CD4-positive, alpha-beta T cell treated with Interleukin-15 for 4 hours (primary cell): Measurements from ENCODE around the gene CARS1.

Experiments used
- DNase-seq: peaks from one replicate; pipeline ENCODE4 v3.0.0-alpha.2; 2020; ENCODE audit warnings: low spot score

CARS1 gene

GRCh38 chr11:3008746-3009336 lies 48.4 kb downstream of the CARS1 start:
- no peak for DNase-seq

- DNase-seq, result no peak
These were observed 49.7 kb downstream of the CARS1 start for GRCh38 chr11:3007404-3008010.

GRCh38 chr11:3006505-3007260 lies 50.5 kb downstream of the CARS1 start:
- DNase-seq, result no peak

- DNase-seq, result no peak
These were observed 52.7 kb downstream of the CARS1 start for GRCh38 chr11:3004481-3004880.

GRCh38 chr11:3003396-3004231 lies 53.6 kb downstream of the CARS1 start:
- no peak for DNase-seq

GRCh38 chr11:3002871-3003270 lies 54.4 kb downstream of the CARS1 start:
- DNase-seq, result no peak

GRCh38 chr11:3002351-3002861 lies 54.8 kb downstream of the CARS1 start:
- no peak for DNase-seq

- no peak for DNase-seq
These were observed 55.7 kb downstream of the CARS1 start for GRCh38 chr11:3001496-3001895.

- no peak for DNase-seq
These were observed 56.9 kb downstream of the CARS1 start for GRCh38 chr11:3000032-3000961.

GRCh38 chr11:2999464-2999998 lies 57.7 kb downstream of the CARS1 start:
- no peak for DNase-seq

- no peak for DNase-seq
These were observed 59.0 kb downstream of the CARS1 start for GRCh38 chr11:2998073-2998850.

- no peak for DNase-seq
These were observed 59.8 kb downstream of the CARS1 start for GRCh38 chr11:2997406-2997805.

GRCh38 chr11:2996976-2997375 lies 60.2 kb downstream of the CARS1 start:
- DNase-seq, result no peak

- no peak for DNase-seq
These were observed 61.2 kb downstream of the CARS1 start for GRCh38 chr11:2995893-2996554.

- DNase-seq, result no peak
These were observed 62.1 kb downstream of the CARS1 start for GRCh38 chr11:2995031-2995561.

GRCh38 chr11:2994336-2994730 lies 62.9 kb downstream of the CARS1 start:
- no peak for DNase-seq

- DNase-seq, result no peak
These were observed 64.3 kb downstream of the CARS1 start for GRCh38 chr11:2992997-2993325.

- DNase-seq, result peak; percentile 95
These were observed 64.8 kb downstream of the CARS1 start, which contains the start of gene NAP1L4 for GRCh38 chr11:2992234-2992996. TSS of gene NAP1L4 (minus strand) at chr11:2992329. CDS start at chr11:2979220, 13,109 bp downstream.
